ENCODE data around the gene ATXN1. TPM values are rescaled to one million over a fixed set of nuclear protein-coding genes. Genes with fewer than 3 reads are reported as not detected.

The ATXN1 gene
- total and polyA plus RNA-seq, 2 of the 8 experiments (the other 6 are each of a cell fraction or from before 2014, with no cell fraction given), result 1.6 to 4.0 TPM

GRCh38 chr6:16408766-16409165 lies 352.5 kb downstream of the ATXN1 start:
- Histone ChIP-seq H4K91ac (replicated peaks; ENCODE audit: insufficient read length, low read length) (no peak overlapping the region), H3K9me3 (ENCODE audit: insufficient read depth in 2 of 2, low read depth in 1 of 2, low read length in 1 of 2) (no peaks in the 10 kb centered on the region), H4K8ac (ENCODE audit: extremely low read depth, insufficient read depth, low read length) (no peak overlapping the region), H2AFZ (ENCODE audit: low read length) (no peak overlapping the region), H3K27ac (ENCODE audit: low read depth, low read length) (no peak overlapping the region), H3K23ac (ENCODE audit: insufficient read length) (no peak overlapping the region), H2AK5ac (ENCODE audit: low read depth, low read length) (no peak overlapping the region), H2BK120ac (replicated peaks; ENCODE audit: low read depth, low read length) (no peak overlapping the region), H3K27me3 (replicated peaks in 1 of 4; ENCODE audit: control insufficient read depth in 3 of 4, extremely low read depth in 1 of 4, insufficient read depth in 3 of 4, low read length in 3 of 4) (no peaks in the 10 kb centered on the region), H4K20me1 (replicated peaks in 1 of 2; ENCODE audit: control insufficient read depth in 1 of 2, insufficient read depth in 2 of 2, low read length in 2 of 2) (no peaks in the 10 kb centered on the region), H3K4me3 (ENCODE audit: extremely low read depth in 1 of 4, insufficient read depth in 2 of 4, low read depth in 3 of 4, low read length in 4 of 4) (no peak overlapping the region), H2BK12ac (ENCODE audit: low read depth, low read length) (no peak overlapping the region), H4K5ac (ENCODE audit: insufficient read length, low read depth, low read length) (no peak overlapping the region), H3K9ac (replicated peaks in 1 of 4; ENCODE audit: extremely low read depth in 1 of 4, low read depth in 3 of 4, low read length in 3 of 4) (no peak overlapping the region), H3K4me2 (ENCODE audit: insufficient read depth in 1 of 2, low read depth in 2 of 2, low read length in 2 of 2) (no peak overlapping the region), H3K4me1 (replicated peaks in 1 of 4; ENCODE audit: control insufficient read depth in 3 of 4, insufficient read depth in 4 of 4, low read length in 3 of 4) (peaks cover 0 to 2% (median 0%) of the 10 kb centered on the region in 4 experiments; a peak in 3 of 7 replicates), H2BK15ac (ENCODE audit: low read length) (no peak overlapping the region), H2BK20ac (ENCODE audit: low read length) (no peak overlapping the region), H3K18ac (ENCODE audit: extremely low read depth, low read length) (no peak overlapping the region), H3K14ac (ENCODE audit: insufficient read length) (no peak overlapping the region), H3K79me2 (ENCODE audit: control insufficient read depth in 1 of 2, insufficient read depth in 2 of 2, low read length in 2 of 2) (no peaks in the 10 kb centered on the region), H3K36me3 (ENCODE audit: control insufficient read depth in 2 of 4, insufficient read depth in 4 of 4, low read length in 3 of 4) (no peaks in the 10 kb centered on the region), H3K4ac (replicated peaks; ENCODE audit: insufficient read length, low read depth, low read length) (no peak overlapping the region), H3K56ac (replicated peaks; ENCODE audit: insufficient read length, low read depth, low read length) (no peak overlapping the region), H3K79me1 (ENCODE audit: low read depth, low read length) (no peaks in the 10 kb centered on the region), H3K23me2 (ENCODE audit: low read depth, low read length) (no peaks in the 10 kb centered on the region), H2BK5ac (ENCODE audit: low read depth, low read length) (no peak overlapping the region)
- no peak for FAIRE-seq
- no peak for DNase-seq (ENCODE audit: low read depth in 1 of 2, low spot score in 2 of 2)
- ChIA-PET POLR2A (ENCODE audit: partially characterized antibody) (no interaction called here), CTCF (ENCODE audit: partially characterized antibody) (interaction anchor here (0.6 to 10.4 kb wide), 16 partner anchors 8 to 172 kb away, joined by 3 to 92 read pairs (median 6); no protein-coding TSS in a partner anchor)
- WGBS, 2 experiments (ENCODE audit: extremely low coverage in 1 of 2, insufficient coverage in 1 of 2, insufficient read length in 1 of 2, insufficient replicate concordance in 2 of 2, low coverage in 1 of 2, low lambda C conversion rate in 2 of 2, missing lambda C conversion rate in 1 of 2), result 93% methylated on average over 3 of the region's 3 CpGs; no CpG with 5 or more reads in 1 of the 2 experiments
- TF ChIP-seq ASH2L (IDR thresholded peaks at IDR 0.05; ENCODE audit: low read length), result no peak
- no peak for TF ChIP-seq EZH2 (IDR thresholded peaks at IDR 0.05; ENCODE audit: low read depth, low read length, severe bottlenecking)
- TF ChIP-seq CHD2 (IDR thresholded peaks at IDR 0.05; ENCODE audit: low read length), result no peak
- no peak for TF ChIP-seq TCF12 (IDR thresholded peaks at IDR 0.05; ENCODE audit: low read depth, low read length)
- no peak for TF ChIP-seq RXRA (IDR thresholded peaks at IDR 0.05; ENCODE audit: insufficient read depth, low read depth, low read length)
- no peak for TF ChIP-seq TAF7 (optimal IDR thresholded peaks at IDR 0.05; ENCODE audit: borderline replicate concordance, low read depth, low read length)
- no peak for TF ChIP-seq CEBPB (IDR thresholded peaks at IDR 0.05; ENCODE audit: low read depth, low read length)
- TF ChIP-seq SIX5 (IDR thresholded peaks at IDR 0.05; ENCODE audit: low read depth, low read length), result no peak
- no peak for TF ChIP-seq TAF1 (IDR thresholded peaks at IDR 0.05; ENCODE audit: low read depth, low read length)
- TF ChIP-seq POLR2A (IDR thresholded peaks at IDR 0.05; ENCODE audit: control extremely low read depth in 1 of 2, low read depth in 2 of 2, low read length in 2 of 2), result no peak
- TF ChIP-seq CHD1 (IDR thresholded peaks at IDR 0.05; ENCODE audit: low read depth, low read length), result no peak
